ENCODE data around the gene RNF223.
"Not testable (repeated sequence)": the region's sequence is repeated elsewhere in the genome, so short reads cannot be mapped to it uniquely, and the experiment has no call there.

- TF ChIP-seq POLR2AphosphoS5 (IDR thresholded peaks at IDR 0.05); POLR2A (IDR thresholded peaks at IDR 0.05); CTCF (IDR thresholded peaks at IDR 0.05 in 8 of 11, conservative IDR thresholded peaks at IDR 0.05 in 3 of 11): not testable (repeated sequence)
These were observed 8.2 kb downstream of the RNF223 start for GRCh38 chr1:1065940-1066304.

All from spleen (tissue), 7 donors.